Peyer's patch (tissue), 4 donors: ENCODE results near the gene CCDC18. TPM values are rescaled to one million over a fixed set of nuclear protein-coding genes. Genes with fewer than 3 reads are reported as not detected.
"Not testable (repeated sequence)": the region's sequence is repeated elsewhere in the genome, so short reads cannot be mapped to it uniquely, and the experiment has no call there.

ENCODE experiments used
- DNase-seq, 3 donors: peaks; one replicate each; pipeline ENCODE4 v3.0.0-alpha.2; 2017 to 2019
- H3K27ac ChIP-seq, 4 donors: fragments of 200-600 bp; sonication (generic); one replicate each; pipeline ENCODE4 v1.5.1; 2016 to 2019
- H3K27me3 ChIP-seq, 2 donors: fragments of 200-600 bp; sonication (generic); one replicate each; pipeline ENCODE4 v1.5.1; 2019
- H3K36me3 ChIP-seq, 3 donors: fragments of 200-600 bp; sonication (generic); one replicate each; pipeline ENCODE4 v1.5.1; 2016 to 2019
- H3K4me1 ChIP-seq, 4 donors: fragments of 200-600 bp; sonication (generic); one replicate each; pipeline ENCODE4 v1.5.1; 2016 to 2019
- H3K4me3 ChIP-seq, 4 donors: fragments of 200-600 bp; sonication (generic); 1 replicate in 3 of 4; 2 replicates in 1 of 4; pipeline ENCODE4 v1.5.1; 2016 to 2019; ENCODE audit warnings: mild to moderate bottlenecking in 1 of 4
- H3K9me3 ChIP-seq, 4 donors: fragments of 200-600 bp; sonication (generic); one replicate each; pipeline ENCODE4 v1.5.1; 2016 to 2019; ENCODE audit warnings: mild to moderate bottlenecking in 1 of 4
- CTCF ChIP-seq, 6 experiments: fragments of 450-650 bp in 4 of 6; fragments of 200-600 bp in 2 of 6; sonication (generic) in 1 of 6; IDR thresholded peaks; one replicate each; pipeline ENCODE4 v1.5.1; 2017 to 2019; ENCODE audit warnings: antibody characterized with exemption in 6 of 6, mild to moderate bottlenecking in 3 of 6, moderate library complexity in 1 of 6
- POLR2A ChIP-seq, 2 donors: fragments of 450-650 bp; IDR thresholded peaks; one replicate each; pipeline ENCODE4 v1.5.1; 2017; ENCODE audit warnings: antibody characterized with exemption in 2 of 2, mild to moderate bottlenecking in 2 of 2, moderate library complexity in 2 of 2
- total RNA-seq, 4 donors: library from RNA; depleted of rRNA; stranded (reverse); fragments of >200 nt; gene quantifications; one replicate each; pipeline ENCODE4 v1.1.0, GENCODE V29; 2016

CCDC18 gene
- total RNA-seq, 4 donors from 2014 or later, result 1.8 to 42.1 (median 5.2) TPM

- TF ChIP-seq CTCF (IDR thresholded peaks at IDR 0.05), result no peak
- no peak for TF ChIP-seq POLR2A (IDR thresholded peaks at IDR 0.05)
- H3K27ac ChIP-seq, result no peak overlapping the region
- no peak overlapping the region for H3K4me3 ChIP-seq
- H3K36me3 ChIP-seq, result no peaks in the 10 kb centered on the region
- no peaks in the 10 kb centered on the region for H3K27me3 ChIP-seq
- no peaks in the 10 kb centered on the region for H3K4me1 ChIP-seq
- no peak for DNase-seq
- H3K9me3 ChIP-seq, result no peaks in the 10 kb centered on the region
These were observed 41.4 kb downstream of the CCDC18 start for GRCh38 chr1:93221913-93222312.

- no peak for DNase-seq
- no peaks in the 10 kb centered on the region for H3K9me3 ChIP-seq
- H3K27ac ChIP-seq, result no peak overlapping the region
- H3K36me3 ChIP-seq, result no peaks in the 10 kb centered on the region
- H3K4me1 ChIP-seq, result no peaks in the 10 kb centered on the region
- no peak for TF ChIP-seq CTCF (IDR thresholded peaks at IDR 0.05)
- TF ChIP-seq POLR2A (IDR thresholded peaks at IDR 0.05), result no peak
- H3K27me3 ChIP-seq, result no peaks in the 10 kb centered on the region
- no peak overlapping the region for H3K4me3 ChIP-seq
These were observed 42.6 kb downstream of the CCDC18 start for GRCh38 chr1:93223023-93223675.

GRCh38 chr1:93235261-93235660 is 54.7 kb downstream of the CCDC18 start:
- no peak for DNase-seq
- Histone ChIP-seq H3K27me3 (no peaks in the 10 kb centered on the region), H3K4me1 (no peaks in the 10 kb centered on the region), H3K36me3 (no peaks in the 10 kb centered on the region), H3K4me3 (no peak overlapping the region), H3K9me3 (no peaks in the 10 kb centered on the region), H3K27ac (no peak overlapping the region)
- TF ChIP-seq CTCF (IDR thresholded peaks at IDR 0.05) (no peak), POLR2A (IDR thresholded peaks at IDR 0.05) (no peak)

GRCh38 chr1:93237021-93237420 is 56.5 kb downstream of the CCDC18 start:
- Histone ChIP-seq H3K27me3 (no peaks in the 10 kb centered on the region), H3K9me3 (no peaks in the 10 kb centered on the region), H3K27ac (no peak overlapping the region), H3K4me3 (no peak overlapping the region), H3K4me1 (no peaks in the 10 kb centered on the region), H3K36me3 (no peaks in the 10 kb centered on the region)
- TF ChIP-seq CTCF (IDR thresholded peaks at IDR 0.05) (no peak), POLR2A (IDR thresholded peaks at IDR 0.05) (no peak)
- DNase-seq, result no peak

GRCh38 chr1:93238425-93238824 is 57.9 kb downstream of the CCDC18 start:
- TF ChIP-seq CTCF (IDR thresholded peaks at IDR 0.05) (no peak), POLR2A (IDR thresholded peaks at IDR 0.05) (no peak)
- Histone ChIP-seq H3K27ac (no peak overlapping the region), H3K27me3 (no peaks in the 10 kb centered on the region), H3K36me3 (no peaks in the 10 kb centered on the region), H3K4me3 (no peak overlapping the region), H3K9me3 (peaks cover 0 to 7% (median 3%) of the 10 kb centered on the region in 4 donors), H3K4me1 (no peaks in the 10 kb centered on the region)
- no peak for DNase-seq

GRCh38 chr1:93239863-93240262 is 59.3 kb downstream of the CCDC18 start:
- TF ChIP-seq POLR2A (IDR thresholded peaks at IDR 0.05) (no peak), CTCF (IDR thresholded peaks at IDR 0.05) (no peak)
- no peaks in the 10 kb centered on the region for H3K27me3 ChIP-seq
- H3K36me3 ChIP-seq, result no peaks in the 10 kb centered on the region
- peaks cover 0 to 7% (median 3%) of the 10 kb centered on the region in 4 donors for H3K9me3 ChIP-seq
- H3K27ac ChIP-seq, result no peak overlapping the region
- no peak for DNase-seq
- H3K4me3 ChIP-seq, result no peak overlapping the region
- no peaks in the 10 kb centered on the region for H3K4me1 ChIP-seq

- H3K36me3 ChIP-seq, H3K4me1 ChIP-seq, H3K27ac ChIP-seq, H3K9me3 ChIP-seq, H3K4me3 ChIP-seq, DNase-seq, H3K27me3 ChIP-seq: not testable (repeated sequence)
These were observed 62.7 kb downstream of the CCDC18 start for GRCh38 chr1:93243233-93243632.
